Measurements from ENCODE around the gene EMC7.
"Not testable (repeated sequence)": the region's sequence is repeated elsewhere in the genome, so short reads cannot be mapped to it uniquely, and the experiment has no call there.

Gene EMC7

GRCh38 chr15:34101366-34102174, at the start of gene EMC7, which contains the start of gene PGBD4:
Gene EMC7 (minus strand): TSS chr15:34101862. CDS start chr15:34101839, 23 bp downstream.
Gene PGBD4 (plus strand): TSS chr15:34102083. CDS start chr15:34102532, 449 bp downstream.
- DNase-seq, result peak; percentile 100

- DNase-seq, result no peak
Observed at GRCh38 chr15:34147371-34148140, 45.9 kb upstream of the EMC7 start.

- DNase-seq, result no peak
Observed at GRCh38 chr15:34133511-34133910, 31.8 kb upstream of the EMC7 start.

GRCh38 chr15:34132881-34133280, 31.2 kb upstream of the EMC7 start:
- no peak for DNase-seq

- DNase-seq, result no peak
Observed at GRCh38 chr15:34128898-34129297, 27.2 kb upstream of the EMC7 start.

- no peak for DNase-seq
Observed at GRCh38 chr15:34126522-34126921, 24.9 kb upstream of the EMC7 start.

GRCh38 chr15:34125945-34126344, 24.3 kb upstream of the EMC7 start:
- DNase-seq, result no peak

- DNase-seq, result no peak
Observed at GRCh38 chr15:34124651-34125050, 23.0 kb upstream of the EMC7 start.

GRCh38 chr15:34122771-34123183, 21.1 kb upstream of the EMC7 start:
- no peak for DNase-seq

- not testable (repeated sequence) for DNase-seq
Observed at GRCh38 chr15:34121786-34122185, 20.1 kb upstream of the EMC7 start.

- DNase-seq, result not testable (repeated sequence)
Observed at GRCh38 chr15:34120420-34120819, 18.8 kb upstream of the EMC7 start.

GRCh38 chr15:34119291-34119690, 17.6 kb upstream of the EMC7 start:
- no peak for DNase-seq

- no peak for DNase-seq
Observed at GRCh38 chr15:34116620-34117019, 15.0 kb upstream of the EMC7 start.

- no peak for DNase-seq
Observed at GRCh38 chr15:34114739-34115138, 13.1 kb upstream of the EMC7 start.

GRCh38 chr15:34114215-34114614, 12.6 kb upstream of the EMC7 start:
- no peak for DNase-seq

- DNase-seq, result no peak
Observed at GRCh38 chr15:34111488-34111887, 9.8 kb upstream of the EMC7 start.

- DNase-seq, result no peak
Observed at GRCh38 chr15:34109797-34110663, 8.4 kb upstream of the EMC7 start.

GRCh38 chr15:34107315-34107714, 5.7 kb upstream of the EMC7 start:
- DNase-seq, result no peak

- DNase-seq, result no peak
Observed at GRCh38 chr15:34106423-34106822, 4.8 kb upstream of the EMC7 start.

GRCh38 chr15:34102175-34102925, 688 bp upstream of the EMC7 start:
- no peak for DNase-seq

- DNase-seq, result no peak
Observed at GRCh38 chr15:34099914-34100313, 1.7 kb downstream of the EMC7 start.

GRCh38 chr15:34085746-34086145, 15.9 kb downstream of the EMC7 start:
- no peak for DNase-seq
